ENCODE data around the gene POLR1H.
A peak's percentile ranks its signal among the peaks of the same experiment; 100 is the strongest.

Gene POLR1H

DNA sequence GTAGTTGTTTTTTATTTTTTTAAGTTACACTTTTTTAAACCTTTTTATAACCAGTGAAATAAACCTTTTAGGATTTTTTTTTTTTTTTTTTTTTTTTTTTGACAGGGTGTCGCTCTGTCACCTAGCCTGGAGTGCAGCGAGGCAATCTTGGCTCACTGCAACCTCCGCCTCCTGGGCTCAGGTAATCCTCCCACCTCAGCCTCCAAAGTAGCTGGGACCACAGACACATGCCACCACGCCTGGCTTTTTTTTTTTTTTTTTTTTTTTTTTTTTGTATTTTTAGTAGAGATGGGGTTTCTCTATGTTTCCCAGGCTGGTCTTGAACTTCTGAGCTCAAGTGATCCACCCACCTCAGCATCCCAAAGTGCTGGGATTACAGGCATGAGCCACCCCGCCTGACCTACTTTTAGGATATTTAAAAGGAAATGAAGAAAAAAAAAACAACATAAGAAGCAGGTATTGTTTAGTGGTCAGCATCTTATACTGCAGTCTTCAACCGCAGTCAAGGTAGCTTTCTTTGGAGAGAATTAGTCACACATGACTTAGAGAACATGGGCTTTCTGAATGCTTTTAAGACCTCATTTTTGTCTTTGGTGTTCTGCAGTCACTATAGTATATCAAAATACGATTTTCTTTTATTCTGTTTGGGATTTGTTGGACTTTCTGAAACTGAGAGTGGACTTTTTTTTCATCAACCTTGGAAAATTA, 1.6 kb downstream of the POLR1H start:
- no peak for DNase-seq

DNA sequence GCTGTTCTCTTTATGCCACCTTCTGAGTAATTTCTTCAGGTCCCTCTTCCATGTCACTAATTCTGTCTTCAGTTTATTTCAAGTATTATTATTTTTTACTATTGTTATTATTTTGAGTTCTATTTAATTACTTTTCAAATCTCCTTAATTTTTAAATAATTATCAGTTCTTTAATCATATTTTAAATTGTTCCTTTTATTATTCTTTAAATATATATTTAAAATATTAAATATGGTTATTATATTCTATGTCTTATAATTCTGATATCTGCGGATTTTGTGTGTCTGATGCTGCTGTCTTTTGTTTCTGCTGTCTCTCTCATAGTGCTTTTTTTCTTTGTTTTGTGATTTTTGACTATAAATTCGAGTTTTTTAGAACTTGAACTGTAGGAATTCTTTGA, 2.2 kb downstream of the POLR1H start:
- no peak for DNase-seq

DNA sequence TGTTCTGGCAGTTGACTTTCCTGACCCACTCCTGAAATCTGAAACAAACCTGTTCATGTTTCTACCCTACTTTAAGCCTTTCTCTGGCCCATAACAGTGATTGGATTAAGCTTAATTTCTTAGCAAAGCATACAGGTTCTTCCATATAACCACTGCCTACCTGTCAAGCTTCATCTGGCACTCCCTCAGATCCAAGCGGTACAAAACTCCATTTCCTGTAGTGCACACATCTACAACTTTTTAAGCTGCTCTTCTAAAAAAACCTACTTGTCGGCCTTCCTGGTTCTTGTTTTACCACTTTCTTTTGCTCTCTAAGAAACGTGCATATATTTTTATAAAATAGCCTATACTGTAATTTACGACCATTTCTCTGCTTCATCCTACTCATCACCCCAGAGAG, 5.0 kb downstream of the POLR1H start:
- DNase-seq = no peak

DNA sequence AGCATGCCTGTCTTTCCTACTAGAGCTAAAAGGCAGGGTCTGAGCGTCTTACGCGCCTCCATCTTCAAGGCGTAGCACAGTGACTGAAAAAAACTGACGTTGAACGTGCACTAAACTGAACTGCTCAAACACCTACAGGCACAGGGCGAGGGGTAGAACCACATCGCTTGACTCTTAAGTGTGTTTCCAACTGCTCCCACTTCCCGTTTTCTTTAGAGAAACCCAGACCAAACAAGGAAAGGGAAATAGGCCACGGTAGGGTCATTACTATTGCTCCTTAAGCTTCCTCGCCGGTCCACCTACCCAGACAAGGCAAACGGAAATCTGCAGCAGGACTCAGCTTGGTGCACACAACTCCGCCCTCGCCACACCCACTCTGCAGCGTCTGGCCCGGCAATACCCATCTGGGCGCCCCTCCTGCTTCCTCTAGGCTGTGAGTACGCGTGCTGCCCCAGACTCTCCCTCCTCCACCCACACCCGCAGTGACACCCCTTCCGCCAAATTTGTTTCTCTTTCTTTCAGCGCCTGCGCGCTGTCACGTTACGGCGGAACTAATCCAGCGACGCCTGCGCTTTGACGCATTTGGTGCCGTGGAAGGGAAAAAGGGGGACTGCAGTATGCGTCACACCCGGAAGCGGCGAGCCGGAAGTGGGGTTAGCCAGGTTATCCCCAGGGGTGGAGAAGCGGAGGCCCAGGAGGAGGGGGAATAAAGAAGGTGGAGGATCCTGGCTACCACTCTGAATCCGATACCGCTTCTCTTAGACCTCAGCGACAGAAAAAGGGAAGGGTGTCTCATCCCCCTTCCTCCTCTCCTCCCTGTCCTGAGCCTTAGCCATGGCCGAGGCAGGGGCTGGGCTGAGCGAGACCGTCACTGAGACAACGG, 5.8 kb downstream of the POLR1H start, which contains the start of gene PPP1R11:
Gene PPP1R11, plus strand, starts transcription at position 622 of the 883 bp plus-strand sequence. Its CDS starts 213 bp downstream, at position 835.
- DNase-seq = peak; percentile 96

DNA sequence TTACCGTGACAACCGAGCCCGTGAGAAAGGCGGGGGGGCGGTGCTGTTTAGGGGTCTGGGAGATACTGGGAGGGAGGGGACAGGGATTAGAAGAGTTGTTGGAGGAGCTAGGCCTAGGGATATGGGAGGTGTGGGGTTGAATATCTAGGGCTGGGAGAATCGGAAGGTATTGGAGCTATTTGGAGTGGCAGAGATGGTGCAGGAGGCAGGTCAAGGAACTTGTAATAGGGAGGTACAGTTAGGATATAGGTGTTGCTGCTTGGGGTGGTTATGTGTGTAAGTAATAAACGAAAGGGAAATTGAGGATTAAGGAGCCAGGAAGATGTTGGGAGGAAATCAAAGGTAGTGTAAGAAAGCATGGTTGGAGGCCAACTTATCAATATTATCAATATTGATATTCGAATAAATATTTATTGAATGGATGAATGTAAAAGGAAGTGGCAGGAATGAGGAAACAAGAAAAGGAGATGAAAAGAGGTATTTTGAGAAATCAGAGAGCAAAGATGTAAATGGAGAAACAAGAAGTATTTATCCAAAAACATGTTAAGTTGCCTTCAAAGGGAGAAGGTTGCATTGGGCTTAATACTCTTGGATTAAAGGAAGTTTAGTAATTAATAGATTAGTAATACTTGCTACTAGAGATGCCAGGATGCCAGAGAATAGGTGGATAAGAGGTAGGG, 6.5 kb downstream of the POLR1H start:
- no peak for DNase-seq

DNA sequence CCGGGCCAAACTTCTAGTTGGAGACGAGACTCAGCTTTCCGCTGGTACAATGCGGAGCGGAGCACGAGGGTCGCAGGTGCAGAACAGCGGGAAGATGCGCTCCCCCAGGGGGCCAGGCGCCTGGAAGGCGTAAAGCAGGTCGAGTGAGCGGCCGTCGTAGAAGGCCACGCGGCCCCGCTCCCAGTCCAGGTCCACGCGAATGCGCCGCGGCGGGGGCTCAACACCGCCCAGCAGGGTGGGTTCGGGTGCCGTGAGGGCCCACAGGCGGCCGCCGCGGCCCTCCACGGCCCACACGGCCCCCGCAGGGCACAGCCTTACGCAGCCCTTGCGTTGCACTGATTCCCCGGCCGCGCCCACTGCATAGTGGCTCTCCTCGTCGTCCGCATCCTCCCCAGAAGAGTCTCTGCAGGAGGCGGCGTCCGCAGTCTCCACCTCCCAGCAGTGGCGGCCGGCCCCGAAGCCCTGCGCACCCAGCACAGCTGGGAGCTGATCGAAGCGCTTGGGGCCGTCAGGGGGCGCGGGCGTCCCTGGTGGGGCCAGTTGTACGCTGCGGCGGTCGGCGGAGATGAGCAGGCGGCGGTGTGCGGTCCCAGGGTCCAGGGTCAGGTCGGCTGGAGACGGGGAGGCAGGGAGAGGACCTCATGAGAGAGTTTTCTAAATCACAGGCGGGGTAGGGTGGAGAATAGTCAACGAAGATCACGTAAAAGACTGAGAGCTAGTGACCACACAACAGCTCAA, 10.2 kb downstream of the POLR1H start:
- DNase-seq = no peak

DNA sequence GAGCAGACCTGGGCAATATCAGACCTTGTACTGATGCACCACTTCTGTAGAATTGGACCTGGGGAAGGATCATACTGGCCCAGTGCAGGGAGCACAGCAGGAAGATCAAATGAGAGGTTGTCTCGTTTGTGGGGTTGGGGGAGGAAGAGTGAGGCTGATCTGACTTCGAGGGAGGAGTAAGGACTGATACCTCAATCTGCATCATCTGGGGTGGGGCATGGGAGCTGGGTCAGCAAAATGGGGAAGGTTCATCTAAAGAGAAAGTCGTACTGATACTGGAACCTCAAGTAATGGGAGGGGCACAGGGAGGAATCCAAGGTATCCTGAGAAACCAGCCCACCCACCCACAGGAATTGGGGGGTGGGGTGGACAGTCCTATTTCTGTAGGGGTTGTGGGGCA, 10.8 kb downstream of the POLR1H start:
- DNase-seq = no peak

DNA sequence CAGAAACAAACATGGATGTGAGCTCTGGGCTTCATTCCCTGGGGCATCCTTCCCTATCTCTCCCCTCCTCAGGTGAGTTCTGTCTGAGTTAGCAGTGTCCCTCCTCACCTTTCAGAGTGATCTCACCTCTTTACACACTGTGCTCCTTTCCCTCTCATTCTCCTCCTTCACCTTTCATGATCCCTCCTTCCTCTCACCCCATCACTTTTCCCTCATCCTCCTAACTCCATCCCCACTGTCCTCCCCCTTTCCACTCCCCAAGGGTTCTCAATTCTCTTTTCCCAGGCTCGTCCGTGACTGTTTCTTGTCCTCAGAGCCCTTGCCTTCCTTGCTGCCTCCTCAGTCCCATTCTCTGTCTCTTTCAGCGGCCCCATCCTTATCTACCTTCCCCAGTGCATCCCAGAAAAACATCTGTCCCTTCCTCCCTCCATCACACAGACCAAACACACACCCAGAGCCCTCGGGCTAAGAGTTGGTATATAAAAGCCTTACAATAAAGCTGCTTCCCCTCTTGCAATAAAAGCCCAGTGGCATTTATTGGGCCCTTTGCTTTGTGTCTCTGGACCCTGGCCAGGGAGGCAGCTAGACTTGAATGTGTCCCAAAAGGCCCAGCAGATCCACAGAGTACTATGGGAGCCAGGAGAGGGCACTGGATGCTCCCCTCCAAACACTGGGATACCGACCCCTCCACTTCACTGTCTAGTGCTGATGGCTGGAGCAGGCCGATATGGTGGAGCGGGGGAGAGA, 12.6 kb downstream of the POLR1H start:
- no peak for DNase-seq

DNA sequence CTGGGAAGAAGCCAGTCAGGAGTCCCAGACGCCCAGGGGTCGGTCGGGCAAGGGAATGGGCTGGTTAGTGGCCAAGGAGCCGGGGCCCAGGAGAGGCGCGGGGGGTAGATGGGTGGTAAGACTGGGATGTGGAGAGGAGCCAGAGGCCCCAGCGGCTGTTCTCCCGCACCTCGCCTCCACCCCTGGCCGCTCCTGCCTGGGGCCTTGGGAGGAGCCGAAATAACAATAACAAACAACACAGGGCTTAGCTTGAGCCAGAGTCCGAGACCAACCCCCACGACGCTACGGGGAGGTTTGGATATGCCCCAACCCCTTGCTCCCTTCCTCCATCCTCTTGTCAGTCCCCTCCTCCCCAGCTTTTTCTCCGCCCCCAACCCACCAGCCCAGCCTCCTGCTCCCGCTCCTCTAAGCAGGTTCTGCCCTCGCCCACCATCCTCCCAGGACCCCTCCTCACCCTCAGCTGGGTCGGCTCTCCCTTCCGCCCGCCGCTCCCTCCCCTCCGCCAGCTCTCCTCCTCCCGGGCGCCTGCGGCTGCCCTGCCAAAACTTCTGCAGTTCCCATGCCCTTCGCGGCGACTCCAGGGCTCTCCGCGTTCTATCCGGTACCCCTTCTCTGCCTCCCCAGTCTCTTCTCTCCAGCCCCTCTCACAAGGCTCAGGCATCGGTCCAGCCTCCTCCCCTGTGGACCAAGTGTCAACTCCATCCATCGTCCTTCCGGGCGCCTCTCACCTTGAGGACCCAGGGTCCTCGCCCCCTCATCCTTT, 13.4 kb downstream of the POLR1H start:
- no peak for DNase-seq

DNA sequence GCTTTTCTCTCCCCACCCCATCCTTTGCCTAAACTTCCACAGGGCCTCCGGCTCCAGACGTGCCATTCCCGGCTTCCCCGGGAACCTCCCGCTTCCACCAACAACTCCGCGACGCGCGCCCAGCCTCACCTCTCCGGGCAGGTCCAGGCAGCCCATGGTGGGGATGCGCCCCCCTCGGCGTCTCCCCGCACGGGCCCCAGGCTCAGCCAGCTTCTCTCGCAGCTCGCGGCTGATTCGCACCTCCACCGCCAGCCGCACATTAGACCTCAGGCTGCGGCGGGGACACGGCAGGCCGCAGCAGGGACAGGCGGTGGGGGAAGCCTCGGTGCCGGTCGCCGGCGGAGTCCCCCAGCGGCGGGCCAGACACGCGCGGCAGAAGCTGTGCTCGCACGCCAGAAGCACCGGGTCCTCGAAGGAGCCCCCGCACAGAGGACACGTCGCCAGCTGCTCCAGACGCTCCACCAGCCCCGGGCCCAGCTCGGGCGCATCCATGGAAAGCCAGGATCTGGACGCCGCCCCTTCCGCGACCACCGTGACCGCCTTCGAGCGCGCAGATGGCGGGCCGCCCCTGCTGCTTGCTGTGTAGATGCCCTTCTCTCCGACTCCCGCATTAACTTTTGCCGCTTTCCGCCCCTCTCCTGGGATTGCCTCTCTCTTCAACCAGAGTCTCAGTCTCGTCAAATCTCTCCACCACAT, 14.2 kb downstream of the POLR1H start, which contains the start of gene RNF39:
Gene RNF39, minus strand, starts transcription at position 676 of the 696 bp plus-strand sequence. Its CDS starts 184 bp downstream, at position 492.
- DNase-seq = no peak

DNA sequence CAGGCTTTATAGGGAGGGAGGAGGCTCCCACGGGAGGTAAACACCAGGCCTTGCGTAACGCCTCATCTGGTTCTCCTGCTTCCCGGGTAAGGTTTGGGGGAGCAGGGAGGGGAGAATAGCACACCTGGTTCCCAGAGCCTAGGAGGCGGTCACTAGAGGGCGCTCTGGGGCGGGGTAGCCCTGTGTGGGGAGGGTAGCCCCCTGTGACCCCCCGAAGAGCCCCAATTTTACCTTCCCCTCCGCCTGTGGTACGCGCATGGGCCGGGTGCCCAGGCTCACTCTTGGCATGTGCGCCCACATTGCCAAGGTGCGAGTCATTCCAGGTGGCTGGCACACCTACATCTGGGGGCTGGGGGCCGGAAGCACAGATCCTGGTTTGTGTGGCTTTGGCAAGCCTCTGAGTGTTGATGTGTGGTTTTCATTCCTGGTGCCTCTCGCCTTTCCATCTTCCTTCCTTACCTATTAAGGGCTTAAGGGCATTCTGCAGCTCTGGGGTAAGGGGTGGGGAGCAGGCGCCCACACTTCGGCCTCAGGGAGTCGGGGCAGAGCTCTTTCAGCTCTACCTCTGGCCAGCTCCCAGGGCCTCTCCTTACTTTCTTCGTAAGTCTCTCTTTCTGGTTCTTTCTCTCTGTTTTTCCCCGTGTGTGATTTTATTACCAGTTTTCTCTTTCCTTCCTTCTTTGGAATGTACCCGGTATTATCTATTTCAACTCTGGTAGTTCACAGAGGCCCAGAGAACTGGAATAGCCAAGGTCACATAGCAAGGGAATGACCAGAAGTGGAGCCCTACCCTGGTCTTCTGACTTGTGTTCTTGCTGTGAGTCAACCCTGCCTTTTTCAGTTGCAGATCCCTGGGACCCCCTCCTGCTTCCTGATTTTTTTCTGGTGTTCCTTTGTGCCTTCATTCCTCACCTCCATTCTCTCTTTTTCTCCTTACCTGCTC, 15.0 kb downstream of the POLR1H start:
- DNase-seq = no peak

DNA sequence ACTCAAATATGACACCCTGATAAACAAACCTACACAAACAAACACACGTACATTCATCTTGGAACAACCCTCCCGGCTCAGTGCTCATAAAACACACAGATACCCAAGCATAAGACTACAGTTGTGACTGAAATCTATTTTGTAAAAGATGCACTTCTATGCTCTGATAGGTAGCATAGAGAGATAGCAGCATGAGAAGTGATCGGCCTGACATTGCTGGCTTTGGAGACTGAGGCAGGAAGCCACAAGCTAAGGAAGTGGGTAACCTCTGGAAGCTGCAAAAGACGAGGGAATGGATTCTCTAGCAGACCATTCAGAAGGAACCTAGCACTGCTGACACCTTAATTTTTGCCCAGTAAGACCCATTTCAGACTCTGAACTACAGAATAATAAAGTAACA, 16.2 kb downstream of the POLR1H start:
- no peak for DNase-seq

DNA sequence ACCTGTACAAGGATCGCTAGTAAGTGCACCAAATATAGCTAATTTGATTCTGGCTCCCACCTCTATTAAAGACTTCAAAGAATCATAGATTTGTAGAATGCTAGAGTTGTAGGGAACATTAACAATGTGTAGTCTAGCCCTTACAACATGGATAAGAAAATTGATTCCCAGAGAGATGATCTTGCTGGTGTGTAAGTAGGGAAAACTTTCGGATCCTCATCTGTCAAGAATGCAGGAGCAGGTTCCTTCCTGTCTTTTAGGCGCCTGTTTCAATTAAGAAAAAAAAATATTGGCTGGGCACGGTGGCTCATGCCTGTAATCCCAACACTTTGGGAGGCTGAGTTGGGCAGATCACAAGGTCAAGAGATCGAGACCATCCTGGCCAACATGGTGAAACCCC, 26.8 kb downstream of the POLR1H start:
- DNase-seq = no peak

DNA sequence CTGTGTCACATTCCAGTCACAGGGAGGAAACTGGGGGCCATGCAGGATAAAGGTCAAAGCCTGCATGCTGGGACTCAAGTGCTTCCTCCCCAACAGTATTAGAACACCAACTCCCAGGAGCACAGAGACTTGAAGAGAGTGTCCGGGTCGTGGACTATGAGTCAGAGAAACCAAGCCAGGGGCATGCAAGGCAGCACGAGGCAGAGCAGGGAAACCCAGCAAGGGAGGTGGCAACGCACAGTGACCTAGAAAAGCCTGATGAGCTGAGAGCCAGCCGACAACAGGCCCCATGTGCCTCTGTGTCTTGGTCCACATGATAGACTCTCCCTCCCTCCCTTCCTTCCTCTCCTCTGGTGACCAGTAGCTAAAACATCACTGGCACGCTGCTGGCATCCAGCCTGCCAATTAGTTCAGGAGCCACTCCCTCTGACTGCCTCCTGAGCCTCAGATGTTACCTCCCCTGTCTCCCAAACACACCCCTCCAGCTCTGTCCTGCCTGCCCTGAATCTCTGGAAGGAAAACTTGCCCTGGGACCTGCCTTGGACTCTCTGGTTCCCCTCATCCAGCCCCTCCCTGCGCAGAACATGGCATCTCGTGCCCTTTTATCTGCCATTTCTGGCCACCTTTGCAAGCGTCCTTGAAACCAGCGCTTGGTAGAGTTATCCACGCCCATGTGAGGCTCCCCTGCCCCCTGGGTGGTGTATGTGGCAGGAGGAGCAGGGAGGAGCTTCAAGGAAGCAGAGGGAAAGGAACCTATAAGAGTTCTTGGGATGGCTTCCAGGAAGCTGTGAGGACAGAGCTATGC, 30.7 kb downstream of the POLR1H start:
- DNase-seq = no peak

DNA sequence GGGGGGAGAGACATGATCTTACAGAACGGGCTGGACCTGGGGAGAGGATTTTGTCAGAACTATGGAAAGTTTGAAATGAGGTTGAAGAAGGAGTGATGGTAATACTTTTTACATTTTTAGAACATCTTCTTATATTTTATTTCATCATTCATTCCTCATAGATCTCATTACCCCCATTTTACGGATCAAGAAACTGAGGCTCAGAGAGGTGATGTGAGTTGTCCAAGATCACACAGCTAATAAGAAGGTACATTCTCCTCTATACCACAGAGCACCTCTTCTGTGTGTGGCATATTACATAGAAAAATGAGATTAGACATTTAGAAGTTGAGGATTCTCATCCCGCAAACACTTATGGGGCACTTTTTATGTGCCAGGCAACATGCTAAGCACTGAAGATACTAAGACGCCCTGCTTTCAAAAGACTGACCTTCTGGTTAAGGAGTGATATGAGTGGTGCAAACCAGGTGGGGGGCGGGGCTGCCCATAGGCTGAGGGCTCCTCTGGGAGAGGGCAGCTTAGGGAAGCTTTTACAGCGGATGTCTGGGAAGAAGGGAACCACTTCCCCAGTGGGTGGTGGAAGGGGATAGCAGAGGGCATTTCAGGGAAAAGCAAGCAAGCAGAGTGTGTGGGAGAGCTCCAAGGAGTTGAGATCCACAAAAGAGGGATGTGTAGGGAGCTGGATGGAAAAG, 31.9 kb downstream of the POLR1H start:
- no peak for DNase-seq

DNA sequence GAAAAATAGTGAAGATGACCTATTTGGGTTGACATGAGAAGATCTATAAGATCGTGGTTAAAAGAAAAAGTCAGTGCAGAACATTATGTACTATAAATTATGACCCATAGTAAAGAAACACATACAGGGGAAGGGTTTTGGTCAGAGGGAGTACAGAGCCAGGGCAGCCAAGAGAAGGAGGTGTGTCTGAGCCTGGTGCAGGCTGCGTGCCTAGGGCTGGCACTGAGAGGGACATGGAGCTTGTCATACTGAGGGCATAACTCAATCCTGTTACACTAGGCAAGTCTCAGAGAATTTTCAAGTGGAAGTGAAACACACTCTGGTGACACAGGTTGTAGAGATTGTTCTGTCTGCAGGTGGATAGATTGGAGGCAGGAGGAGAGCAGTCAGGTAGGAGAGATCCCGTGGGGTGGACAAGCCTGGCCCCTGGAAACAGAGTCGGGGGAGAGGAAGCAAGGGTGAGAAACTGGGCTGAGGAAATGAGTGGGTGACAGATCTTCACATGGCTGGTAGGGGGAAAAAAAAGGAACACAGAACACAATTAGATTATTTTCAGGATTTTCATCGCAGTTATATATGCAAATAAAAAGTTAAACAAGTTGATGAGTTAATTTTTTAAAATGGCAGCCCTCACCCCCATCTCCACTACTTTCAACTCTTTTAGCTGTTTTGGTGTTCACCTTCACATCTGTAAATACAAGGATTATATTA, 33.0 kb downstream of the POLR1H start:
- DNase-seq = no peak

DNA sequence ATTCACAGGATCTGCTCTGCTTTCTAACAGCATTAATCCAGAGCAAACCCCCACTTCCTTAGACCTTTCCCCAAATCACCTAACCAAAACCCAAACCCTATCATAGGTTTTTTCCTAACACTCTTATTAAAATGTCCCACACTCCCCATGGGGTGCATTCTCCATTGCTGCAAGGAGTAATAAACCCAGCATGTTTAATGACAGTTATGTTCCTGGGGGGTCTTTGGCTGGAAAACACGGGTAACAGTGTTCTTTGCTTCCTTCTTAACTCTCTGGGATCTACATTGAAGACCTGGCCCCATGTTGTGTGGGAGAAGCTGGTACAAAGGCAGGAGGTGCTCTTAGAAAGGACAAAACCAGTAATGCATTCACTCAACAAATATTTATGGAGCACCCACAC, 35.8 kb downstream of the POLR1H start:
- no peak for DNase-seq
